Measurements from ENCODE around the gene FCN3. TPM values are rescaled to one million over a fixed set of nuclear protein-coding genes. Genes with fewer than 3 reads are reported as not detected.
A peak's percentile ranks its signal among the peaks of the same experiment; 100 is the strongest.

The FCN3 gene
- total and polyA plus RNA-seq, 2 donors (not counting 1 experiment from before 2014, with no cell fraction given) = not detected

- H4K20me1 ChIP-seq (ENCODE audit: control insufficient read depth, insufficient read depth, low read length, poor library complexity, severe bottlenecking) = no peaks in the 10 kb centered on the region
- H3K27me3 ChIP-seq (replicated peaks in 1 of 4; ENCODE audit: control extremely low read depth in 1 of 4, control insufficient read depth in 3 of 4, insufficient read depth in 4 of 4, low read length in 3 of 4) = no peaks in the 10 kb centered on the region
- no peaks in the 10 kb centered on the region for H3K36me3 ChIP-seq (replicated peaks in 1 of 2; ENCODE audit: control extremely low read depth in 1 of 2, control insufficient read depth in 1 of 2, extremely low read depth in 1 of 2, insufficient read depth in 2 of 2, low read length in 1 of 2)
- Mint-ChIP-seq H3K9me3 (ENCODE audit: insufficient read depth) (no peaks in the 10 kb centered on the region), H3K27me3 (peaks cover 3% of the 10 kb centered on the region), H3K4me1 (peaks cover 22% of the 10 kb centered on the region), H3K27ac (peak overlapping the region; percentile 26), H3K4me3 (peak overlapping the region; percentile 75)
- ATAC-seq (ENCODE audit: low read depth) (no peak), DNase-seq (peak; percentile 40)
- peak overlapping the region in 4 of 5 experiments; percentile 34 to 60 (median 56) for H3K4me3 ChIP-seq (ENCODE audit: control extremely low read depth in 1 of 5, extremely low read depth in 1 of 5, insufficient read depth in 1 of 5, low read depth in 2 of 5, low read length in 4 of 5)
- peaks cover 12 to 24% of the 10 kb centered on the region in 2 donors for H3K4me1 ChIP-seq (ENCODE audit: control insufficient read depth in 2 of 2, insufficient read depth in 2 of 2, low read length in 2 of 2)
- intact Hi-C loops (cut with micrococcal nuclease) = loop anchor here (1.0 to 10.0 kb wide), 4 partner anchors 158 to 294 kb away; partner anchors contain the start of genes AHDC1 and WDTC1
- CTCF ChIA-PET = interaction anchor here (0.7 to 7.8 kb wide), 5 partner anchors 36 to 291 kb away, joined by 3 to 402 read pairs (median 6); partner anchors contain the start of gene AHDC1
- TF ChIP-seq CTCF (IDR thresholded peaks at IDR 0.05) (no peak), EZH2 (IDR thresholded peaks at IDR 0.05; ENCODE audit: borderline replicate concordance, insufficient read depth, low read depth, low read length, poor library complexity, severe bottlenecking) (no peak)
- H3K9ac ChIP-seq (ENCODE audit: low read length) = peak overlapping the region; percentile 68
- no peaks in the 10 kb centered on the region for H3K9me3 ChIP-seq (ENCODE audit: control extremely low read depth in 1 of 3, control insufficient read depth in 2 of 3, insufficient read depth in 1 of 3, low read length in 2 of 3)
- 26% methylated on average over 20 of the region's 30 CpGs for WGBS (ENCODE audit: insufficient coverage)
- no peaks in the 10 kb centered on the region for H3K79me2 ChIP-seq (ENCODE audit: control insufficient read depth, insufficient read depth, low read length)
- peak overlapping the region; percentile 96 for H3K4me2 ChIP-seq (replicated peaks; ENCODE audit: low read depth, low read length, poor library complexity, severe bottlenecking)
- peak overlapping the region in 1 of 2 donors; percentile 50 for H3K27ac ChIP-seq (ENCODE audit: low read length in 2 of 2)
- peak overlapping the region; percentile 75 for H2AFZ ChIP-seq (ENCODE audit: insufficient read depth, low read depth, low read length, poor library complexity, severe bottlenecking)
- POLR2A ChIA-PET = no interaction called here
Observed at GRCh38 chr1:27392778-27393635, 18.4 kb upstream of the FCN3 start.
